Activated CD4-positive, CD25-positive, alpha-beta regulatory T cell (primary cell): ENCODE results near the gene PTPRM.

ENCODE experiments used
- DNase-seq, 4 experiments: peaks; one replicate each; lab custom pipeline; 2025; lab: John Stamatoyannopoulos, UW

PTPRM gene

DNA sequence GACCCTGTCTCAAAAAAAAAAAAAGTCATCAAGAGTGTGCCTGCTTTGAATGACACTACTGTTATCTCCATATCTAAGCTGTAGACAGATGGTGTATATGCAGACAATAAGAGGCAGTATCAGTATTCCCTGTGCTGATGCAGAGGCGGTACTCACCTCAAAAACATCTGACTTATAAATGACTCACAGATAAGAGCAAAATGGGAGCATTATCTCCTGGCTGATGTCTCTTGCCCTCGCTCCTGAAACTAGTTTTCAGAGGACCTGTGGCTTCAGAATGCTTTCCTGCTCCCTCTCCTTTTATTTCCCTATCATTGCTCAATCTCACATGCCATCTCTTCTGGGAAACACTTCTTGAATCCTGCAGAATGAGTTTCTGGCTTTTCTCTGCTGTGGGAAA is 289.6 kb downstream of the PTPRM start:
- DNase-seq, result no peak

DNA sequence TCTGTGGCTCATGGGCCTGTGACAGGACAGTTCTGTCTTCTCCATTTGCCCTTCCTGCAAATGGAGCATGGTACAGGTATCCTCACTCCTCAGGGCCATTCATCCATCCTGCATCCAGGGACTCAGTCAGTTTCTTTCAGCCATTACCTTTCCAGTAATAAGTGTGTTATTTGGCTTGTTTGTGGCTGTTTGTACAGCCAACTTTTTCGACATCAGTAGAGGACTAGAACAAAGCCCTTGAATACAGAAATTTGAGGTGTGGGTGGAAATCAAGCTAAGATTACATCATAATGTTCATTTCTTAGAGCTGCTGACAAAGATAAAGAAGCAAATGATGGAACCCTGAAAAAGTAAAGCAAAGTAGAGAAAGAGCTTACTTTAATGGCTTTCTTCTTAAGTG is 290.4 kb downstream of the PTPRM start:
- no peak for DNase-seq

- DNase-seq, result no peak
These were observed 292.0 kb downstream of the PTPRM start for GRCh38 chr18:7859122-7859521.

DNA sequence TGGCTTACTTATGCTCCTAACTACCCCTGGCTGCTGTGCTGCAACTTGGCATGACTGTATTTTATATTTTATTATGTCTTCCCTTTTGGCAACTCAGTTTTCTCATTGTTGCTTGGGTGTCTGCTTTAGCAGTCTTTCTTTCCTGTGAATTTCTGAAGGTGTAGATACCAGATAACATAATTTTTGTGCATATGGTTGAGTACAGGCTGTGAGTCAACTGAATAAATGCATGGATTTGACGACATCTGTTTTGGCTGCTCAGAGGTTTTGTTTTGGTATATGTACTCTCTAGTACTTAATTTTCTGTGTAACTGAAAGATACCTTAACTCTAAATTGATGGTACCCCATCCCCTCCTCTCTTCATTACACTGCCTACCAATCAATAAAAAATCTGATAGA is 303.1 kb downstream of the PTPRM start:
- no peak for DNase-seq

- DNase-seq, result no peak
These were observed 303.7 kb downstream of the PTPRM start for GRCh38 chr18:7870855-7871254.

DNA sequence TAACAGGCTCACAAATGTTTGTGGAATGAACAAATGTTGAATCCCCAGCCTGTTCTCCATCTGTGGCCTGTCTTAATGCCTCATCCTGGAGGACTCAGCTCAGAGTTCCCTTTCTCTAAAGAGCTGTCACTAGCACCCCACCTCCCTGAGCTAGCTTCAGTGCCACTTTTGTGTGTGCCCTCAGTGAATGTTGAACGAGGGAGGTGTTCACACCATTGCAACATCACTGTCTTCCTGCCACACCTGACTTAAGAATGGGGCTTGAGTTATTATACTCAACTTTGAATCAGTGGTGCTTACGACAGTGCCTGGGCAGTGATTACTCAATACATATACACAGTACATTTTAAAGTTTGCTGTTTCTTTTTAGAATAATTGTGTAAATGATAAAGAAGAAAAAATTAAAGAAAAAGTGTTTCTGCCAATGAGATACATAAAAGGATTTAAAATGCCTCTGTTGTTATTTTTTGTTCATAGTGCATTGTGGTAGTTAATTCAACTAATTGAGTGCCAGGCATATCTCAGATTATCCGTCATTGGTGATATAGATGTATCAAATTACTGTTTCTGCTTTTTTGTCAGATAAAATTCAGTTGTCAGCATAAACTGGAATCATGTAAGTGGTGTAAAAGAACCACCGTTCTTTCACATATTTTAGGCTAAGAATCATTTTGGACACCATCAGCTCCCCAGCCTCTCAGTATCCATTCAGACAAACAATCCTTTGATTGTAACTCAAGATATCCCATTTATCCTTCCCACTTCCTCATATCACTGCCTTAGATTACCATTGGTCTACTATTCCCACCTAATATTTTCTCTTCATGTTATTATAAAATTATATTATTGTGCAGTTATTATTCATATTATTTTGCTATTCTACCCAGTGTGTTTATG is 304.7 kb downstream of the PTPRM start:
- no peak for DNase-seq

DNA sequence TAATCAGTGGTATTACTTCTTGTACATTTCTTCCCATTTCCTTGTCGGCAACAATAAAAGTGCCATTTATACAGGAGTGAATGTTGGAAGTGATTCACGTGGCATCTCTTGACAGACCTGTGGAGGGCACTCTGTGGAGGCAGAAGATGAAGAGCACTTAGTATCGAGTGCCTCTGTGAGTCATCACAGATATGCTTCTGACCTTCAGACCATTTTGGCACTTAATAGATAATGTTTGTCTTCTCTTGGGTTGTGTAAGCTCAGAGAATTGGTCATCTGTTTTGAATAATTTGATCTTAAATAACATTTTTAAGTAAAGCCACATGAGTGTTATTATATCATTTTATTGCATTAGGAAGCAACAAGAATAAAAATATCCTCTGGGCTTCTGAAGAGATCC is 305.5 kb downstream of the PTPRM start:
- no peak for DNase-seq

DNA sequence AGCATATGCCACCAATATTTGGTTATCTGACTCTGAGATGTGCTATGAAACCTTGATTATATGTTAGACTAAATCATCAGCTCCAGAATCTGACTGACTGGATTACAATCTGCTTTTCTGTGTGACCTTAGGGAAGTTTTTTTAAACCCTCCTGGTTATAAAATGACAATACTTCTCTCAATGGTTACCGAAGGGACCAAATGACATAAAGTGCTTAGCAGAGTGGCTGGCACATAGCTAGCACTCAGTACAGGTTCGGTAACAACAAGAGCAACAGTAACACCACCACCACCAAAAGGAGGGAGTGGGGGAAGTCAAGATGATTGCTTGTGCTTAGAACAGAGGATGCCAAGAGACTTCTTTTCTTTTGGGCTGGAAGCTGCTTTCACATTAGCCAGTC is 306.2 kb downstream of the PTPRM start:
- no peak for DNase-seq

DNA sequence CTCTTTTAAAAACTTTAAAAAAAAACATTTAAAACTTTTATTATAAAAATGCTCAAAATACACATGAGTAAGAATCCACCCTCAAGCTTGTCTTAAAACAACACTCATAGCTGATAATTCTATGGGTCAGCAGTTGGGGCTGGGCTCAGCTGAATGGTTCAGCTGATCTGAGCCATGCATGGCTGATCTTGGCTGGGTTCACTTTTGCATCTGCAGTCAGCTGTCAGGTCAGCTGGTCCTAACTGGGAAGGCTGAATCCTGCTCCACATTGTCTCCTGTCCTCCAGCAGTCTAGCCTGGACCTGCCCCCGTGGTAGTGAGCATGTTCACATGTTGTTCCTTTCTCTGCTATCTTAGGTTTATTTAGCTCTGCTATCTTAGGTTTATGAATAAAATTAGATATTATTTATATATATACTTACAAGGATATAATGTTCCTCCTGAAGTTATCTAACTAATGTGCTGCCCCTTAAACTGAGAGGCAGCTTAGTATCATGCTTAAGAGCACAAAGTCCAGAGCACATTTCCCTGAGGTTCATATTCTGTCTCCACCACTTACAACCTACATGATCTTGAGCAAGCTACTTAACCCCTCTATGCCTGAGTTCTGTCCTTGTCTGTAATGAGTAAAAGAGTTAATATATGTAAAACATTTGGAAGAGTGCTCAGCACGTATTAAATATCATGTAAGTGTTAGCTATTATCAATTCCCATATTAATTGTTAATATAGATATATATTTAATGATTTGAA is 309.4 kb downstream of the PTPRM start:
- no peak for DNase-seq

GRCh38 chr18:7877609-7878008 is 310.5 kb downstream of the PTPRM start:
- no peak for DNase-seq

DNA sequence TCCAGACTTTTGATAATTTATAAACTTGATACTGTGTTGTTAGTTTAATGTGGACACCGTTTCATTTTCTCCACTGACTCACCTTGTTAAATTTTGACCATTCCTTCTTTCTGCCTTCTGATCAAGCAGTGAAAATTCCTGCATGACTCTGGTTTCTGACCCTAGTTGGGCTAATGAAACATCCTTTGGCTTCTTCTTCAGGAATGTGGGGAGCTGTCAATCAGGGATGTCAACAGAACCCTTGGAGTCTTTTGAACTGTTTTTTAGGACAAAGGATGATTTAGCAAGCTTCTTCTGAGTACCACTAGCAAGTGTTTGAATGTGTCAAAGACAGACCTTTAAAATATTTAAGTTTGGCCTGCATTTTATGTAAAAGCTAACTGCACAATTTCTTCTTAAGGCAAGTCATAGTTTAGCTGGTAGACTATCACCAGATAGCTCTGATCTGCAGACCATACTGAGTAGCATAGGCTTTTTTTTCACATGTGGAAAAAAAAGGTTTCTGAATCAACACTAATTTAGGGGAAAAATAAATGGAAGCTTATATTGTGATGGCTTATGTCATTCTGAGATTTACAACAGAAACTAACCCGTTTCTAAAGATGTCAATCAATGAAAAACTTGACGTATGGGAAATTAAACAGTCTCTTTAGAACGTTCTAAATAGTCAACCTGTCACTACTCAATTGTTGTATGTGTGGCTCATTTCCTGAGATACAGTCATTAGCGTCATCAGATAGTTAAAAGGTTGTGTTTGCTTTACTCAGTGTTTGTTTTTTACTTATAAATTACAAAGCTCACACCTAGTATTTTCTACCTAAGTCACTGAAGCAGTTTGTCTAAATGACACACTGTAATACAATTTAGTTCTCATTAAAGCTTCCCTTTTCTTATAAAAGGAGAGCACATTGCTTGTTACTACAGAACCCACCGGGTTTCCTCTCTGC is 311.4 kb downstream of the PTPRM start:
- DNase-seq, result no peak

- DNase-seq, result no peak
These were observed 312.6 kb downstream of the PTPRM start for GRCh38 chr18:7879717-7880116.

- DNase-seq, result no peak
These were observed 318.7 kb downstream of the PTPRM start for GRCh38 chr18:7885865-7886264.

DNA sequence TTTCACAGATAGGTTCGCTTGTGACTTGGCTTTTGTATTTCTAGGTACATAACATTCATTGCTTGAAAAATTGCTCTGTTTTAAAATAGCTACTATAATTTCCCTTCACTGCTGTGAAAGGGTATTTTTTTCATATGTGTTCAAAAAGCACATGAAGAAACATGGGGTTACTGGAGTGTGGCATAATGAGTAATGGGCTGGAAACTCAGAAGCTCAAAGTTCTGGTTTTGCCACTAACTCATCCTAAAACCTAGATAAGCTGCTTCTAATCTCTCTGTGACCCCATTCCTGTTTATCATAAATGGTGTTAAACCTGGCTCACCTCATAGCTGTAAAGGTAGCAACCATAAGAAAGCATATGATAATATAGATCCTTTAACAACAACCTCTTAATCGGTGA is 319.3 kb downstream of the PTPRM start:
- no peak for DNase-seq

DNA sequence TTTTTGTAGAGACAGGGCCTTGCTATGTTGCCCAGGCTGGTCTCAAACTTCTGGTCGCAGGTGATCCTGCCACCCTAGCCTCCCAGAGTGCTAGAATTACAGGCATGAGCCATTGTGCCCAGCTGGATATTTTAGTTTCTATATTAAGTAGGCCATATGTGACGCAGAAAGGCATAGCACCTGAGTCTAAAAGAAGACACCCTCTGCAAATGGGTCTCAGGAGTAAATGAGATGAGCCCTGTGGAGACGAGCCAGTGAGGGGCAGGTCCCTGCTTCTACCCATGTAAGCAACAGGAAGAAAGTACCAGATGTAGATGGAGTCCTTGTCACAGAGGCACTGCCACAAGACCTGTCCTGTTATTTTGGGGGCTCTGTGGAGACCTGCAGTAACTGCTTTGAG is 322.4 kb downstream of the PTPRM start:
- DNase-seq, result no peak

- no peak for DNase-seq
These were observed 323.0 kb downstream of the PTPRM start for GRCh38 chr18:7890075-7890474.

DNA sequence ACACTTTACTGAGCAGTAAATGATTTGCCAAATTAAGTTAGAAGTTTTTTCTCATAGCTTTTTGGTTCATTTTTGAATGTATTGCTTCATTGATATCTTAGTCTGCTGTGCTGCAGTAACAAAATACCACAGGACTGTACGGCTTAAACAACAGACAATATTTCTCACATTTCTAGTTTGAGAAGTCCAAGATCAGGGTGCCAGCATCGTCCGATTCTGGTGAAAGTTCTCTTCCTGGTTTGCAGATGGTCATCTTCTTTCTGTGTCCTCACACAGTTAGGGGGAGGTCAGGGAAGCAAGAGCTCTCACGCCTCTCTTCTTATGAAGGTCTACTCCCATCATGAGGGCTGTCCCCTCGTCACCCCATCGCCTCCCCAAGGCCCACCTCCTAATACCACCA is 325.4 kb downstream of the PTPRM start:
- no peak for DNase-seq

DNA sequence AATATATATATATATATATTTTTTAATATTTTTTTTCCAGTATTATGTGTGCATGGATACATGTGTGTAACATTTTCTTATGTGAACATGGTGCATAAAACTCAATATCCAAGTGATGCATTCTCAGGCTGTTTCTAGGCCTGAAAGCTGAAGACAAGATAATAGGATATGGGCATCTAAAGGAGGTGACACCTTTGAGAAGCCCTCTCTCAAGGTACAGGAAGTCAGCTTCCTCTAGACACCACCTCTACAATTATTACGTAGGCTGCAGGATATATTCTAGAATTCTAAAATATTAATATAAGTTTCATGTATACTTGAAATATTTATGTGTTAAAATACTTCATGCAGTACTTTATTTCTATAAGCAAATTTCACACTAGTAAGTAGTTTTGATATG is 327.5 kb downstream of the PTPRM start:
- no peak for DNase-seq

DNA sequence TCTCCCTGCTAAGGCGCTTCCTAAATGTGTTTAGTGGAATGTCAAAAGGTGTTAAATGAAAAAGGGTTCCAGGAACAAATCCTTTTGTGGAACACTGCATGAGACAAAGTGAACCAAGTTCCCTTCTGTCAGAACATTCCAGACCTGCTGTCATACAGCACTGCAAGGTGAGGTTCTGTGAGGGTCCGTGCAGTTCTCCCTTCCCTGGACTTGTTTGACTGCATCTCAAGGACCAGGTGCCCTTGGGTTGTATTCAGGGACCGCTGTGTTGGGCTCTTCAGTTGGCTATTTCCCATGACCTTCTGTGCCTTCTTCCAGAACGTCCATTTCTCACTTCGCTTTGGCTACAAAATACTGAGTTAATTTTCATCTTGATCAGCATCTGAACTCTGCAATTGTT is 328.2 kb downstream of the PTPRM start:
- DNase-seq, result no peak

DNA sequence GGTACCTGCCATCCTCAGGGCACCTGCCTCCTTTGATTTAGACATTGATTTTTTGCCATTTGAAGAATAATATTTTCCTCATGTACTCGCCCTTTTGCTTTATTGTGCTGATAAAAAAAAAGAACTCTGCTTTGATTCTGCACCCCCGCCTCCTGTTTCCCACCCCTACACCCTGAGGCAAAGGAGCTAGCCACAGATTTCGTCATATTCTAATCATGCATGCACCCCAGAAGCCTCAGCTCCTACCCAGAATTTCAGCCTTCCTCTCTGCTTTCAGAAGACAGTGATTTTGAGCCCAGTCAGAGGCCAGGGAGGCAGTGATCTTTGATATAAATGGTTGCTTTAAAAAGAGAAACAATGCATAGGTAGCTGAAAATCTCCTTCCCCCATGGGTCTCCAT is 329.0 kb downstream of the PTPRM start:
- no peak for DNase-seq

DNA sequence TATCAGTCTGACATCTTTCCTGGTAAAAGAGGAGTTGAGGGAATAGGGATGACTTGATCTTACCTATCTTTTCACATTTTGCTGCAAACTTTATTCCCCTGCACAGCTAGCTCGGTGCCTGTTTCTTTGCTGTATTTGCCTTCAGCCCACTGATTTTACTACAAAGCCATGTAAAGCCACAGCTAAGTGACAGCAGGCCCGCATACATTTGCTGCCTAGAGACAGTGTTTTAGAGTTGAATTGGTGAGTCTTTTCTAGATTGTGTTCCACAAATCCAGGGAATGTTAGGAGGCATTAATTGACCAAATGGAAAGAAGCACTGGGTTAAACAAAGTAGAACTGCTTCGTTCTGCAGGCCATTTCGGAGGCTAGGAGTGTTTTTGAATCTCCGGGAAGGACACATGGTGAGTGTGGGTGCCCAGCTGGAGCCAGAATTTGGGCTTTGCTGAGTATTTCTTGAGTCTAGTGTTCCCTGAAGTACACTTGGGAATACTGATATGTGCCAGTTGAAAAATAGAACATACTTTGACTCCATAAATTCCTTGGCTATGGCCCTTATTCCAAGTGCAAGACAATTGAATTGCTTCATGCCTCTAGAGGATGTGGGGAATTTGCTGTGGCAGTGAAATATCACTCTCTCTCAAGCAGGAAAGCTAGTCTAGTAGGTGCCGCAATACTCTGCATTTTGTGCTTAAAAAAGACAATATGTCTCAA is 329.8 kb downstream of the PTPRM start:
- DNase-seq, result no peak

DNA sequence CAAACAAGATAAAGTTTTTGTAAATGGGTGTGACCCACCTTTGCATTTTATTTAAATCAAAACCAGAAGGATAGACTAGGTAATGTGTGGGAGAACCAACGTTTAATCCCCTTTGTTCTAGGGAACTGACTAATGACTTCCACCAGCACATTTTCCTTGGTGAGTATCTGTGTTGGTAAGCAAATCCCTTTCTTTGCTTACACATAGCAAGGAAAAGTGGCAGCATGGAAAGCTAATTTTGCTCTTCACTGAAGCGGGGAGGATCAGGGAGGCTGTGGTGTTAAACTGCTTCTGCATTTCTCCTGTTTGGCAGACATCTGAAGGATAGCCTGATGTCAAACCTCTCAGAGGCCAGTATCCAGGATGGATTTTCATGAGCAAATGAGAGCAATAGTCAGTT is 331.1 kb downstream of the PTPRM start:
- DNase-seq, result no peak
